ENCODE results near the gene VPS26B. TPM values are rescaled to one million over a fixed set of nuclear protein-coding genes. Genes with fewer than 3 reads are reported as not detected.

The VPS26B gene
- total and polyA plus RNA-seq, 8 donors: 11.7 to 90.4 (median 23.2) TPM

- intact Hi-C loops (cut with DNase I; ENCODE audit: low total_unique reads): no loop called here
- Histone ChIP-seq H3K36me3 (peaks cover 39 to 86% (median 84%) of the 10 kb centered on the region in 4 donors), H3K4me3 (no peak overlapping the region), H3K9me3 (no peaks in the 10 kb centered on the region), H3K4me1 (peaks cover 0 to 6% (median 3%) of the 10 kb centered on the region in 4 donors), H3K27ac (no peak overlapping the region), H3K27me3 (no peaks in the 10 kb centered on the region)
- 85 to 91% (median 89%) methylated on average over 14 of the region's 14 CpGs for WGBS, 5 donors
- TF ChIP-seq EP300 (IDR thresholded peaks at IDR 0.05): no peak
- TF ChIP-seq CTCF (IDR thresholded peaks at IDR 0.05): peak in 4 of 7 experiments; percentile 17 to 39 (median 31)
- DNase-seq: peak in 1 of 2 donors; percentile 39
Measured at GRCh38 chr11:134261626-134262488, 37.4 kb downstream of the VPS26B start.

DNA sequence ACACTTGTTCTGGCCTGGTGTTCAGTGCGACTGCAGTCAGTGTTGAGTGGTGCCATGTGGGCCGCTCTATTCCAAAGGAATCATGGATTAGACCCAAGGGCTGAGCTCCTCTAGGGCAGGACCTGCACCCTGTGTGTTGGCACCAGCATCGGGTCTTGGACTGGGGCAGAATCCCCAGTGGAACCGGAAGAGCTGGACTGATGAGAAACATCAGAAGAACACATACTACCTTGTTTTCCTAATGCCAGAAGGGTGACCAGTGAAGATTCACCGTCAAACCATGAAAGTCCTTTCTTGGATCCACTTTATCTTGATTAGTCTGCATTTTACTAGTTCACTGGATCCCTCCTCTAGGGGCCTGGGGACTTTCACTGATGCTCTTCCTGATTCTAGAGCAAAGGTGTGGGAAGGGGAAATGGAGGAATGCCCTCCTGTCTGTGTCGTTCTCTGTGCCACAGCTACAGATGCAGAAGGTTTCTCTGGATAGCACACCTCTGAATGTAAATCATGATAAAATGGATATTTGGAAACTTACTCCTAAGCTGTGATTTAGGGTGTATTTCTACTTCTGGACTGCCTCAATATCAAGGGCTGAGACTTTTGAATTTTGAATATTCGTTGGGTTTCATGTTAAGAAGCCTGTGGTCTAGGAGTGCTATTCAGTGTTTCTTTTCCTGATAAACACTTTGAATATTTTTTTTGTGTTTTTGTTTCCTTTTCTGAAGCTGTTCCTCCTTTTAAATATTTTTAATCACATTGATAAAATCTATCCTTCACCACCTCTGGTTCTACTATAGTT is 40.7 kb downstream of the VPS26B start:
- Histone ChIP-seq H3K4me3 (no peak overlapping the region), H3K36me3 (peaks cover 21 to 53% (median 51%) of the 10 kb centered on the region in 4 donors), H3K27me3 (peaks cover 0 to 6% (median 0%) of the 10 kb centered on the region in 3 donors), H3K4me1 (peaks cover 0 to 10% (median 4%) of the 10 kb centered on the region in 4 donors), H3K27ac (no peak overlapping the region), H3K9me3 (no peaks in the 10 kb centered on the region)
- no peak for TF ChIP-seq CTCF (IDR thresholded peaks at IDR 0.05)
- TF ChIP-seq POLR2A (IDR thresholded peaks at IDR 0.05): no peak
- no peak for TF ChIP-seq EP300 (IDR thresholded peaks at IDR 0.05)
- TF ChIP-seq POLR2AphosphoS5 (IDR thresholded peaks at IDR 0.05): no peak
- no peak for DNase-seq
- intact Hi-C loops (cut with DNase I; ENCODE audit: low total_unique reads): no loop called here
- WGBS, 5 donors: 90 to 95% (median 92%) methylated on average over 7 of the region's 7 CpGs

- no peak for DNase-seq
- no peaks in the 10 kb centered on the region for H3K9me3 ChIP-seq
- H3K36me3 ChIP-seq: peaks cover 17 to 40% (median 38%) of the 10 kb centered on the region in 4 donors
- 77 to 84% (median 81%) methylated on average over 5 of the region's 5 CpGs for WGBS, 5 donors
- H3K27ac ChIP-seq: no peak overlapping the region
- peaks cover 0 to 10% (median 4%) of the 10 kb centered on the region in 4 donors for H3K4me1 ChIP-seq
- TF ChIP-seq POLR2A (IDR thresholded peaks at IDR 0.05): no peak
- TF ChIP-seq CTCF (IDR thresholded peaks at IDR 0.05): no peak
- no peak for TF ChIP-seq EP300 (IDR thresholded peaks at IDR 0.05)
- TF ChIP-seq POLR2AphosphoS5 (IDR thresholded peaks at IDR 0.05): no peak
- intact Hi-C loops (cut with DNase I; ENCODE audit: low total_unique reads): no loop called here
- peaks cover 0 to 19% (median 0%) of the 10 kb centered on the region in 3 donors for H3K27me3 ChIP-seq
- no peak overlapping the region for H3K4me3 ChIP-seq
Measured at GRCh38 chr11:134266440-134266839, 42.0 kb downstream of the VPS26B start.

GRCh38 chr11:134266841-134267251 is 42.4 kb downstream of the VPS26B start:
- H3K9me3 ChIP-seq: no peaks in the 10 kb centered on the region
- 23 to 45% (median 27%) methylated on average over 3 of the region's 3 CpGs for WGBS, 5 donors
- H3K36me3 ChIP-seq: peaks cover 13 to 36% (median 34%) of the 10 kb centered on the region in 4 donors
- TF ChIP-seq POLR2A (IDR thresholded peaks at IDR 0.05) (no peak), POLR2AphosphoS5 (IDR thresholded peaks at IDR 0.05) (no peak)
- H3K27ac ChIP-seq: no peak overlapping the region
- H3K4me3 ChIP-seq: no peak overlapping the region
- DNase-seq: no peak
- H3K4me1 ChIP-seq: peaks cover 0 to 10% (median 4%) of the 10 kb centered on the region in 4 donors
- intact Hi-C loops (cut with DNase I; ENCODE audit: low total_unique reads): no loop called here
- H3K27me3 ChIP-seq: peaks cover 0 to 23% (median 0%) of the 10 kb centered on the region in 3 donors

All from stomach (tissue), 9 donors.